ENCODE data around the gene EGF.

GRCh38 chr4:109930872-109931271 lies 18.2 kb downstream of the EGF start:
- no peak for TF ChIP-seq POLR2A (IDR thresholded peaks at IDR 0.05; ENCODE audit: low read length)
- no peak for TF ChIP-seq GATA1 (IDR thresholded peaks at IDR 0.05; ENCODE audit: low read depth, low read length)

Data from erythroblast (primary cell).